GM12878 (cell line): ENCODE results near the gene SMYD5. TPM values are rescaled to one million over a fixed set of nuclear protein-coding genes. Genes with fewer than 3 reads are reported as not detected.

ENCODE experiments used
- ATF7 ChIP-seq: fragments of 450-650 bp; IDR thresholded peaks from 2 replicates; pipeline ENCODE4 v1.6.1; 2016; ENCODE audit warnings: low read depth, mild to moderate bottlenecking
- BACH1 ChIP-seq: fragments of 450-650 bp; IDR thresholded peaks from 2 replicates; pipeline ENCODE4 v1.6.1; 2017; ENCODE audit warnings: mild to moderate bottlenecking, borderline replicate concordance
- CEBPZ ChIP-seq: fragments of 150-350 bp; IDR thresholded peaks from 2 replicates; pipeline ENCODE4 v1.6.1; 2016; ENCODE audit warnings: low read depth, low read length
- CREM ChIP-seq: IDR thresholded peaks from 2 replicates; pipeline ENCODE4 v1.6.1; 2014; ENCODE audit warnings: antibody characterized with exemption, low read depth
- E4F1 ChIP-seq: fragments of 450-650 bp; IDR thresholded peaks from 2 replicates; pipeline ENCODE4 v1.6.1; 2018; ENCODE audit warnings: borderline replicate concordance, mild to moderate bottlenecking; ENCODE audit not compliant: partially characterized antibody
- NFIC ChIP-seq: IDR thresholded peaks from 2 replicates; pipeline ENCODE4 v1.6.1; 2012; ENCODE audit warnings: low read depth, mild to moderate bottlenecking, inconsistent platforms, low read length, moderate library complexity
- NR2C2 ChIP-seq: IDR thresholded peaks from 2 replicates; pipeline ENCODE4 v1.6.1; 2011; ENCODE audit warnings: borderline replicate concordance, low read depth; ENCODE audit not compliant: control insufficient read depth, insufficient read length
- SIN3A ChIP-seq: IDR thresholded peaks from 2 replicates; pipeline ENCODE4 v1.6.1; 2012; ENCODE audit warnings: low read depth, low read length, improper control_type of control experiment
- ZNF687 ChIP-seq: fragments of 450-650 bp; IDR thresholded peaks from 2 replicates; pipeline ENCODE4 v1.6.1; 2017; ENCODE audit warnings: mild to moderate bottlenecking, moderate library complexity
- polyA plus RNA-seq, 11 experiments: library from polyadenylated mRNA; depleted of rRNA in 4 of 11; unstranded in 6 of 11; stranded (reverse) in 5 of 11; fragments of >200 nt; fragmentation: Nextera tagmentation in 4 of 11; fragmentation: Illumina TruSeq in 1 of 11; extraction: Ambion mirVana in 4 of 11; extraction: Trizol in 1 of 11; gene quantifications; 1 replicate in 1 of 11; 2 replicates in 10 of 11; pipeline versions ENCODE4 v1.2.1 to v1.2.3, GENCODE V29; 2011 to 2016; ENCODE audit warnings: inconsistent platforms in 2 of 11, missing spikeins in 2 of 11, low read depth in 1 of 11
- total RNA-seq, 4 experiments: library from RNA; depleted of rRNA in 3 of 4; stranded (reverse); fragments of >200 nt in 3 of 4; fragmentation: Illumina TruSeq in 1 of 4; extraction: Trizol in 1 of 4; gene quantifications; 2 replicates each; pipeline versions ENCODE4 v1.2.1 to v1.2.3, GENCODE V29; 2013 to 2021

Gene SMYD5
- total and polyA plus RNA-seq, 10 of the 15 experiments (the other 5 are each of a cell fraction or from before 2014, with no cell fraction given), result 6.1 to 35.3 (median 26.4) TPM

DNA sequence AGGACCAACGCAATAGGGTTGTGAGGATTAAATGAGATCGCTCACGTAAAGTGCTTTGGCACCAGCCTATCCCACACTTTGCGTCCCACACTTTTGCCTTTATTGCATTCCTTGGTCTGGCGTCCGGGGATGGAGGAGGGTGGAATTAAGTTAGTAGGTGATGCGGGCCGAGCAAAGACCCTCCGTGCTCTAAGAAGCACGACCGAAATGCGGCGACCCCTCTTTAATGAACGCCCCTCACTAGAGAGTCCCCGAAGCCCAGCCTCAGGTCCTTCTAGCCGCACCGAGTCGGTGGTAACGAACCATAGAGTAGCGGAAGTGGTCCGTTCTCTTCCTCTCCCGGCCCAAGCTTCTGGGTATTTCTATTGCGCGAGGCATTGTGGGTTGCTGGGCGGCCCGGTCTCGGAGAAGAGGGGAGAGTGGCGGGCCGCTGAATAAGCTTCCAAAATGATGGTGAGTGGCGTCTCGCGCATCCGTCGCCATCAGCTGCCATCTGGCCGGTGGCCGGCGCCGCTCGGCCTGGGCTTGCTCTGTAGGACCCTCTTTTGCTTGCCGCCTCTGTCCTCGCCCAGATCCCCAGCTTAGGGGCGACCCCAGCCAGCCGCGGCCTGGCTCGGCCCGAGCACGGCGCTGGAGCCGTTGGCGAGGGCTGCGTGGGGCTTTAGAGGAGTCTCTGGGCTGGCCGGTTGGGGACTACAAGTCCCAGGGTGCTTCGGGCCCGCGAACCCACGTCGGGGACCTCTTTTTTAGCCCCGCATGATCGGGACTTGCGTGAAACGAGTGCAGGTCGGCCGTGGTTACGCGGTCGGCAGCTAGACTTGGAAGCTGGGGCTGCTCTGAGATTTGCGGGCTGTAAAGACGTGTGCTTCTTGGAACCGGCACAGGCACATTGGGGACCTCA, 20.1 kb downstream of the SMYD5 start, which contains the start of gene CCT7 (continued):
- TF ChIP-seq ZNF687 (peak; percentile 74), ATF7 (peak; percentile 35; the same call in 1 of the 2 replicates), BACH1 (peak; percentile 86), NFIC (no peak), E4F1 (peak; percentile 15), SIN3A (no peak), CEBPZ (peak; percentile 29; the same call in 1 of the 2 replicates), NR2C2 (no peak), CREM (peak; percentile 76)
